Erythroblast (primary cell): ENCODE results near the gene RNASEH2B.

Source experiments
- GATA1 ChIP-seq: IDR thresholded peaks from 2 replicates; pipeline ENCODE4 v1.6.1; 2011; ENCODE audit warnings: low read depth, mild to moderate bottlenecking, control low read depth, low read length, moderate library complexity
- POLR2A ChIP-seq: IDR thresholded peaks from 2 replicates; pipeline ENCODE4 v1.6.1; 2011; ENCODE audit warnings: mild to moderate bottlenecking, low read length

- TF ChIP-seq POLR2A (peak; percentile 32), GATA1 (no peak)
These were observed 82.3 kb downstream of the RNASEH2B start for GRCh38 chr13:50991579-50992521.
